ENCODE data around the gene STUB1. TPM values are rescaled to one million over a fixed set of nuclear protein-coding genes. Genes with fewer than 3 reads are reported as not detected.

STUB1 gene
- total and polyA plus RNA-seq, 10 of the 15 experiments (the other 5 are each of a cell fraction or from before 2014, with no cell fraction given): 4.2 to 136 (median 67.1) TPM

DNA sequence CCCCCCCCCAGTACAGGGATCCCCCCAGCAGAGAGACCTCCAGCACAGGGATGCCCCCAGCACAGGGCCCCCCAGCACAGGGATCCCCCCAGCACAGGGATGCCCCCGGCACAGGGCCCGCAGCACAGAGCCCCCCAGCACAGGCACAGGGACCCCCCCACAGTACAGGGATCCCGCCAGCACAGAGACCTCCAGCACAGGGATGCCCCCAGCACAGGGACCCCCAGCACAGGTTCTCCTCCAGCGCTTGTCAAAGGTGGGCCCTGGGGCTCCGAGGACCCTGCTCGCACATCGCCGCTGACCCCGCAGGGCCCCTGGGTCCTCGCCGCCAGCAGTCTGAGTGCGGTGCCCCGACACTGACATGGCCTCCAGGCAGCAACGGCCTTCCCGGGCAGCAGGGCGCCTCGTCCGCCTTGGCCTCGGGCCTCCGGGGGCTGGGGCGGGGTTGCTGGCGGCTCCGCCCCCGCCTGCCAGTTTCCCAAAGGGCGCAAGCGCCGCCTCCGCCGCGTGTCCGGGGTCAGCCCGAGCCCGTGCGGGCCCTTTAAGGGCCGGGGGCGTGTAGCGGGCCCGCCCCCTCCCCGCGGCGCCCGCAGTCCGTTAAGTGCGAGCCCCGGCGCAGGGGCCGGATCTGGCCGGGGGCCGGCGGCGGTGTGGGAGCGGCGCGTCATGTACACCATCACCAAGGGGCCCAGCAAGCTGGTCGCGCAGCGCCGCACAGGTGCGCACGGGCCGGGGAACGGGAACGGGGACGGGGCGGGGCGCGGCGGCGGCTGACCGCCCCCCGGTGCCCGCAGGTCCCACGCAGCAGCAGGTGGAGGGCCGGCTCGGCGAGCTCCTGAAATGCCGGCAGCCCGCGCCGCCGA, 38.7 kb upstream of the STUB1 start, which contains the start of gene MCRIP2 (continued):
- TF ChIP-seq, protein P1, sequence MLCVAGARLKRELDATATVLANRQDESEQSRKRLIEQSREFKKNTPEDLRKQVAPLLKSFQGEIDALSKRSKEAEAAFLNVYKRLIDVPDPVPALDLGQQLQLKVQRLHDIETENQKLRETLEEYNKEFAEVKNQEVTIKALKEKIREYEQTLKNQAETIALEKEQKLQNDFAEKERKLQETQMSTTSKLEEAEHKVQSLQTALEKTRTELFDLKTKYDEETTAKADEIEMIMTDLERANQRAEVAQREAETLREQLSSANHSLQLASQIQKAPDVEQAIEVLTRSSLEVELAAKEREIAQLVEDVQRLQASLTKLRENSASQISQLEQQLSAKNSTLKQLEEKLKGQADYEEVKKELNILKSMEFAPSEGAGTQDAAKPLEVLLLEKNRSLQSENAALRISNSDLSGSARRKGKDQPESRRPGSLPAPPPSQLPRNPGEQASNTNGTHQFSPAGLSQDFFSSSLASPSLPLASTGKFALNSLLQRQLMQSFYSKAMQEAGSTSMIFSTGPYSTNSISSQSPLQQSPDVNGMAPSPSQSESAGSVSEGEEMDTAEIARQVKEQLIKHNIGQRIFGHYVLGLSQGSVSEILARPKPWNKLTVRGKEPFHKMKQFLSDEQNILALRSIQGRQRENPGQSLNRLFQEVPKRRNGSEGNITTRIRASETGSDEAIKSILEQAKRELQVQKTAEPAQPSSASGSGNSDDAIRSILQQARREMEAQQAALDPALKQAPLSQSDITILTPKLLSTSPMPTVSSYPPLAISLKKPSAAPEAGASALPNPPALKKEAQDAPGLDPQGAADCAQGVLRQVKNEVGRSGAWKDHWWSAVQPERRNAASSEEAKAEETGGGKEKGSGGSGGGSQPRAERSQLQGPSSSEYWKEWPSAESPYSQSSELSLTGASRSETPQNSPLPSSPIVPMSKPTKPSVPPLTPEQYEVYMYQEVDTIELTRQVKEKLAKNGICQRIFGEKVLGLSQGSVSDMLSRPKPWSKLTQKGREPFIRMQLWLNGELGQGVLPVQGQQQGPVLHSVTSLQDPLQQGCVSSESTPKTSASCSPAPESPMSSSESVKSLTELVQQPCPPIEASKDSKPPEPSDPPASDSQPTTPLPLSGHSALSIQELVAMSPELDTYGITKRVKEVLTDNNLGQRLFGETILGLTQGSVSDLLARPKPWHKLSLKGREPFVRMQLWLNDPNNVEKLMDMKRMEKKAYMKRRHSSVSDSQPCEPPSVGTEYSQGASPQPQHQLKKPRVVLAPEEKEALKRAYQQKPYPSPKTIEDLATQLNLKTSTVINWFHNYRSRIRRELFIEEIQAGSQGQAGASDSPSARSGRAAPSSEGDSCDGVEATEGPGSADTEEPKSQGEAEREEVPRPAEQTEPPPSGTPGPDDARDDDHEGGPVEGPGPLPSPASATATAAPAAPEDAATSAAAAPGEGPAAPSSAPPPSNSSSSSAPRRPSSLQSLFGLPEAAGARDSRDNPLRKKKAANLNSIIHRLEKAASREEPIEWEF (IDR thresholded peaks at IDR 0.05; ENCODE audit: insufficient replicate concordance, low read depth, low read length): no peak
- TF ChIP-seq JUNB (IDR thresholded peaks at IDR 0.05): no peak
- TF ChIP-seq POU2F2 (IDR thresholded peaks at IDR 0.05; ENCODE audit: borderline replicate concordance, low read depth, low read length): peak; percentile 53; the same call in 2 of the 3 replicates
- TF ChIP-seq KLF5 (IDR thresholded peaks at IDR 0.05; ENCODE audit: partially characterized antibody): peak; percentile 41
- no peak for TF ChIP-seq SREBF1 (IDR thresholded peaks at IDR 0.05; ENCODE audit: low read length)
- TF ChIP-seq ZSCAN29 (IDR thresholded peaks at IDR 0.05): no peak
- peak; percentile 54 for TF ChIP-seq SP1 (IDR thresholded peaks at IDR 0.05; ENCODE audit: low read depth, low read length)
- no peak for TF ChIP-seq PAX8 (IDR thresholded peaks at IDR 0.05)
- no peak for TF ChIP-seq CREB1 (IDR thresholded peaks at IDR 0.05; ENCODE audit: low read depth)
- no peak for TF ChIP-seq SUZ12 (IDR thresholded peaks at IDR 0.05; ENCODE audit: unreplicated experiment)
- TF ChIP-seq HDAC6 (IDR thresholded peaks at IDR 0.05; ENCODE audit: unreplicated experiment): peak; percentile 67
